ENCODE measurements around the gene MCM9.

- TF ChIP-seq ZNF660 (tag by site-specific recombination; IDR thresholded peaks at IDR 0.05) (no peak), ZNF555 (tag by site-specific recombination; conservative IDR thresholded peaks at IDR 0.05) (no peak), RBAK (tag by site-specific recombination; IDR thresholded peaks at IDR 0.05) (no peak), PRDM4 (tag by site-specific recombination; IDR thresholded peaks at IDR 0.05) (no peak), ZNF350 (tag by site-specific recombination; IDR thresholded peaks at IDR 0.05) (no peak), ZNF423 (tag by site-specific recombination; IDR thresholded peaks at IDR 0.05) (no peak), ZNF677 (tag by site-specific recombination; IDR thresholded peaks at IDR 0.05) (no peak)
- TF ChIP-seq, protein P1, sequence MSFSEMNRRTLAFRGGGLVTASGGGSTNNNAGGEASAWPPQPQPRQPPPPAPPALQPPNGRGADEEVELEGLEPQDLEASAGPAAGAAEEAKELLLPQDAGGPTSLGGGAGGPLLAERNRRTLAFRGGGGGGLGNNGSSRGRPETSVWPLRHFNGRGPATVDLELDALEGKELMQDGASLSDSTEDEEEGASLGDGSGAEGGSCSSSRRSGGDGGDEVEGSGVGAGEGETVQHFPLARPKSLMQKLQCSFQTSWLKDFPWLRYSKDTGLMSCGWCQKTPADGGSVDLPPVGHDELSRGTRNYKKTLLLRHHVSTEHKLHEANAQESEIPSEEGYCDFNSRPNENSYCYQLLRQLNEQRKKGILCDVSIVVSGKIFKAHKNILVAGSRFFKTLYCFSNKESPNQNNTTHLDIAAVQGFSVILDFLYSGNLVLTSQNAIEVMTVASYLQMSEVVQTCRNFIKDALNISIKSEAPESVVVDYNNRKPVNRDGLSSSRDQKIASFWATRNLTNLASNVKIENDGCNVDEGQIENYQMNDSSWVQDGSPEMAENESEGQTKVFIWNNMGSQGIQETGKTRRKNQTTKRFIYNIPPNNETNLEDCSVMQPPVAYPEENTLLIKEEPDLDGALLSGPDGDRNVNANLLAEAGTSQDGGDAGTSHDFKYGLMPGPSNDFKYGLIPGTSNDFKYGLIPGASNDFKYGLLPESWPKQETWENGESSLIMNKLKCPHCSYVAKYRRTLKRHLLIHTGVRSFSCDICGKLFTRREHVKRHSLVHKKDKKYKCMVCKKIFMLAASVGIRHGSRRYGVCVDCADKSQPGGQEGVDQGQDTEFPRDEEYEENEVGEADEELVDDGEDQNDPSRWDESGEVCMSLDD (tag by site-specific recombination; IDR thresholded peaks at IDR 0.05): no peak
- TF ChIP-seq, protein P2, sequence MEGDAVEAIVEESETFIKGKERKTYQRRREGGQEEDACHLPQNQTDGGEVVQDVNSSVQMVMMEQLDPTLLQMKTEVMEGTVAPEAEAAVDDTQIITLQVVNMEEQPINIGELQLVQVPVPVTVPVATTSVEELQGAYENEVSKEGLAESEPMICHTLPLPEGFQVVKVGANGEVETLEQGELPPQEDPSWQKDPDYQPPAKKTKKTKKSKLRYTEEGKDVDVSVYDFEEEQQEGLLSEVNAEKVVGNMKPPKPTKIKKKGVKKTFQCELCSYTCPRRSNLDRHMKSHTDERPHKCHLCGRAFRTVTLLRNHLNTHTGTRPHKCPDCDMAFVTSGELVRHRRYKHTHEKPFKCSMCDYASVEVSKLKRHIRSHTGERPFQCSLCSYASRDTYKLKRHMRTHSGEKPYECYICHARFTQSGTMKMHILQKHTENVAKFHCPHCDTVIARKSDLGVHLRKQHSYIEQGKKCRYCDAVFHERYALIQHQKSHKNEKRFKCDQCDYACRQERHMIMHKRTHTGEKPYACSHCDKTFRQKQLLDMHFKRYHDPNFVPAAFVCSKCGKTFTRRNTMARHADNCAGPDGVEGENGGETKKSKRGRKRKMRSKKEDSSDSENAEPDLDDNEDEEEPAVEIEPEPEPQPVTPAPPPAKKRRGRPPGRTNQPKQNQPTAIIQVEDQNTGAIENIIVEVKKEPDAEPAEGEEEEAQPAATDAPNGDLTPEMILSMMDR (tag by site-specific recombination; IDR thresholded peaks at IDR 0.05): no peak
These were observed 67.8 kb downstream of the MCM9 start for GRCh38 chr6:118867181-118867580.
